ENCODE measurements around the gene RHOT2. TPM values are rescaled to one million over a fixed set of nuclear protein-coding genes. Genes with fewer than 3 reads are reported as not detected.

RHOT2 gene
- total RNA-seq: 171 and 189 TPM in 2 replicates
- long read RNA-seq, partial matches to known transcripts: 3 of 11 reads
- long read RNA-seq, other reads (novel, unspliced or antisense): 4 of 11 reads

- H3K36me3 Mint-ChIP-seq (ENCODE audit: low read depth): no peaks in the 10 kb centered on the region
- H3K27ac Mint-ChIP-seq (ENCODE audit: unreplicated experiment): peak within 1 kb of the TSS; percentile 95
- H3K9me3 Mint-ChIP-seq: no peaks in the 10 kb centered on the region
- peak; percentile 84 for TF ChIP-seq CTCF (conservative IDR thresholded peaks at IDR 0.05)
- H3K4me3 Mint-ChIP-seq: peak within 1 kb of the TSS; percentile 84
- peaks cover 4% of the 10 kb centered on the region for H3K4me1 Mint-ChIP-seq
- H3K27me3 Mint-ChIP-seq (ENCODE audit: low read depth): no peaks in the 10 kb centered on the region
- DNase-seq (ENCODE audit: low read depth, low spot score): peak; percentile 90
Observed at GRCh38 chr16:667780-668518, at the start of gene RHOT2. Gene RHOT2 (plus strand): TSS chr16:668132. CDS start chr16:668200, 68 bp downstream.

GRCh38 chr16:619476-620100, 48.3 kb upstream of the RHOT2 start:
- DNase-seq (ENCODE audit: low read depth, low spot score): no peak
- peaks cover 4% of the 10 kb centered on the region for H3K36me3 Mint-ChIP-seq (ENCODE audit: low read depth)
- no peak overlapping the region for H3K27ac Mint-ChIP-seq (ENCODE audit: unreplicated experiment)
- H3K9me3 Mint-ChIP-seq: no peaks in the 10 kb centered on the region
- no peaks in the 10 kb centered on the region for H3K27me3 Mint-ChIP-seq (ENCODE audit: low read depth)
- H3K4me1 Mint-ChIP-seq: peaks cover 15% of the 10 kb centered on the region
- no peak for TF ChIP-seq CTCF (conservative IDR thresholded peaks at IDR 0.05)
- no peak overlapping the region for H3K4me3 Mint-ChIP-seq

- no peaks in the 10 kb centered on the region for H3K27me3 Mint-ChIP-seq (ENCODE audit: low read depth)
- TF ChIP-seq CTCF (conservative IDR thresholded peaks at IDR 0.05): no peak
Observed at GRCh38 chr16:620700-621525, 47.0 kb upstream of the RHOT2 start.

GRCh38 chr16:621526-622105, 46.3 kb upstream of the RHOT2 start:
- Mint-ChIP-seq H3K36me3 (ENCODE audit: low read depth) (no peaks in the 10 kb centered on the region), H3K27me3 (ENCODE audit: low read depth) (no peaks in the 10 kb centered on the region), H3K4me1 (peaks cover 15% of the 10 kb centered on the region), H3K4me3 (peak overlapping the region; percentile 57), H3K27ac (ENCODE audit: unreplicated experiment) (peak overlapping the region; percentile 35), H3K9me3 (no peaks in the 10 kb centered on the region)
- TF ChIP-seq CTCF (conservative IDR thresholded peaks at IDR 0.05): no peak
- DNase-seq (ENCODE audit: low read depth, low spot score): no peak

More at GRCh38 chr16:620700-621525, 47.0 kb upstream of the RHOT2 start:
- Mint-ChIP-seq H3K27ac (ENCODE audit: unreplicated experiment) (no peak overlapping the region), H3K9me3 (no peaks in the 10 kb centered on the region), H3K36me3 (ENCODE audit: low read depth) (no peaks in the 10 kb centered on the region), H3K4me1 (peaks cover 15% of the 10 kb centered on the region), H3K4me3 (no peak overlapping the region)
- DNase-seq (ENCODE audit: low read depth, low spot score): no peak

- Mint-ChIP-seq H3K9me3 (no peaks in the 10 kb centered on the region), H3K4me3 (no peak overlapping the region), H3K36me3 (ENCODE audit: low read depth) (no peaks in the 10 kb centered on the region), H3K27ac (ENCODE audit: unreplicated experiment) (no peak overlapping the region), H3K27me3 (ENCODE audit: low read depth) (no peaks in the 10 kb centered on the region), H3K4me1 (peaks cover 15% of the 10 kb centered on the region)
- DNase-seq (ENCODE audit: low read depth, low spot score): no peak
- no peak for TF ChIP-seq CTCF (conservative IDR thresholded peaks at IDR 0.05)
Observed at GRCh38 chr16:622920-623280, 45.0 kb upstream of the RHOT2 start.
